ENCODE data around the gene SLC47A2.
A peak's percentile ranks its signal among the peaks of the same experiment; 100 is the strongest.

SLC47A2 gene

GRCh38 chr17:19753051-19753509, 36.7 kb upstream of the SLC47A2 start:
- TF ChIP-seq, protein P1, sequence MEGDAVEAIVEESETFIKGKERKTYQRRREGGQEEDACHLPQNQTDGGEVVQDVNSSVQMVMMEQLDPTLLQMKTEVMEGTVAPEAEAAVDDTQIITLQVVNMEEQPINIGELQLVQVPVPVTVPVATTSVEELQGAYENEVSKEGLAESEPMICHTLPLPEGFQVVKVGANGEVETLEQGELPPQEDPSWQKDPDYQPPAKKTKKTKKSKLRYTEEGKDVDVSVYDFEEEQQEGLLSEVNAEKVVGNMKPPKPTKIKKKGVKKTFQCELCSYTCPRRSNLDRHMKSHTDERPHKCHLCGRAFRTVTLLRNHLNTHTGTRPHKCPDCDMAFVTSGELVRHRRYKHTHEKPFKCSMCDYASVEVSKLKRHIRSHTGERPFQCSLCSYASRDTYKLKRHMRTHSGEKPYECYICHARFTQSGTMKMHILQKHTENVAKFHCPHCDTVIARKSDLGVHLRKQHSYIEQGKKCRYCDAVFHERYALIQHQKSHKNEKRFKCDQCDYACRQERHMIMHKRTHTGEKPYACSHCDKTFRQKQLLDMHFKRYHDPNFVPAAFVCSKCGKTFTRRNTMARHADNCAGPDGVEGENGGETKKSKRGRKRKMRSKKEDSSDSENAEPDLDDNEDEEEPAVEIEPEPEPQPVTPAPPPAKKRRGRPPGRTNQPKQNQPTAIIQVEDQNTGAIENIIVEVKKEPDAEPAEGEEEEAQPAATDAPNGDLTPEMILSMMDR (IDR thresholded peaks at IDR 0.05; ENCODE audit: control insufficient read depth, extremely low read depth, insufficient read depth), result no peak
- peak; percentile 62 for DNase-seq (ENCODE audit: low read depth)
- no peak overlapping the region for H3K4me3 ChIP-seq (ENCODE audit: low read depth, low read length)

DNA sequence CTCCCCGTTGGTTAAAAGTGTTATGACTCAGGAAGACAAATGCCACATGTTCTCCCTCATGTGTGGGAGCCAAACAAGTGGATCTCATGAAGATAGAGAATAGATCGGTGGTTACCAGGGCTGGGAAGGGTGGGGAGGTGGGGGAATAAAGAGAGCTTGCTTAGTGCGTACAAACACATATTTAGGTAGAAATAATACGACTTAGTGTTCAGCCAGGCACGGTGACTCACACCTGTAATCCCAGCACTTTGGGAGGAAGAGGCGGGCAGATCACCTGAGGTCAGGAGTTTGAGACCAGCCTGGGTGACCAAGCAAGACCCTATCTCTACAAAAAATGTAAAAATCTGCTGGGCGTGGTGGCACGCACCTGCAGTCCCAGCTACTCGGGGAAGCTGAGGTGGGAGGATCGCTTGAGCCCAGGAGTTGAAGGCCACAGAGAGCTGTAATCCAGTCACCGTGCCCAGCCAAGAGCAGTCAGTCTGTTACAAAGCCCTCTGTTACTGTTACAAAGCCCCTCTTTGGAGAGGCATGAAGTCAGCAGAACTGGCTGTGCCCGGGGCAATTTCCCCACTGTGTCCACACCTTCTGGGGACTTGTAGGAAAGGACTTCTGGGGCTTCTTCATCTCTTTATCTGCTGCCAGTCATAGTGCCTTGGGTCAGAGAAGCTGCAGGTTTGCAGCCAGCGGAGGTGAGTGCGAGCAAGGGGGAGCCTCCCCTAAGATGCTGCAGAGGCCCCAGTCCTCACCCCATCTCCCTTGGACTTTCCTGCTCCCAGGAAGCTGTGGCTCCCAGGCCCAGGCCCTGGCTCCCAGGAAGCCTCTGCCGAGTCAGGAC, 36.0 kb upstream of the SLC47A2 start:
- TF ChIP-seq, protein P1 (IDR thresholded peaks at IDR 0.05; ENCODE audit: control insufficient read depth, extremely low read depth, insufficient read depth), result no peak
- H3K4me3 ChIP-seq (ENCODE audit: low read depth, low read length), result no peak overlapping the region
- no peak for DNase-seq (ENCODE audit: low read depth)

DNA sequence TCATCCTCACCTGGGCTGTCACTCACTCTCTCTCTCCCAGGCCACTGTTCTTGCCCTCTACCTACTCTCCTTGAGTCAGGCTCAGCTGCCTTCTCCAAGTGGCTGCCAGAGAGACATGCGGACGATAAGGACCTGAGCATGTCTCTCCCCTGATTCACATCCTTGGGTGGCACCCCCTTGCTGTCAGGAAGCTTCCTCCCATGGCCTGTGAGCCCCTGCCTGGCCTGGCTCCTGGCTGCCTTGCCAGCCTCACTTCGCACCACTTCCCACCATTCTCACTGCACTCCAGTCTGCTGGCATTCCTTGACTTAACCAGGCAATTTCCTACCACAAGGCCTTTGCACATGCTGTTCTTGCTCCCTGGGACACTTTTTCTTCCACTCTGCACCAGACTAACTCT, 34.5 kb upstream of the SLC47A2 start:
- TF ChIP-seq, protein P1 (IDR thresholded peaks at IDR 0.05; ENCODE audit: control insufficient read depth, extremely low read depth, insufficient read depth), result no peak
- H3K4me3 ChIP-seq (ENCODE audit: low read depth, low read length), result no peak overlapping the region
- DNase-seq (ENCODE audit: low read depth), result no peak

GRCh38 chr17:19750020-19750572, 33.7 kb upstream of the SLC47A2 start:
- no peak for DNase-seq (ENCODE audit: low read depth)
- no peak overlapping the region for H3K4me3 ChIP-seq (ENCODE audit: low read depth, low read length)
- TF ChIP-seq, protein P1 (IDR thresholded peaks at IDR 0.05; ENCODE audit: control insufficient read depth, extremely low read depth, insufficient read depth), result no peak

- H3K4me3 ChIP-seq (ENCODE audit: low read depth, low read length), result no peak overlapping the region
- no peak for DNase-seq (ENCODE audit: low read depth)
- TF ChIP-seq, protein P1 (IDR thresholded peaks at IDR 0.05; ENCODE audit: control insufficient read depth, extremely low read depth, insufficient read depth), result no peak
These were observed 32.4 kb upstream of the SLC47A2 start for GRCh38 chr17:19748807-19749193.

DNA sequence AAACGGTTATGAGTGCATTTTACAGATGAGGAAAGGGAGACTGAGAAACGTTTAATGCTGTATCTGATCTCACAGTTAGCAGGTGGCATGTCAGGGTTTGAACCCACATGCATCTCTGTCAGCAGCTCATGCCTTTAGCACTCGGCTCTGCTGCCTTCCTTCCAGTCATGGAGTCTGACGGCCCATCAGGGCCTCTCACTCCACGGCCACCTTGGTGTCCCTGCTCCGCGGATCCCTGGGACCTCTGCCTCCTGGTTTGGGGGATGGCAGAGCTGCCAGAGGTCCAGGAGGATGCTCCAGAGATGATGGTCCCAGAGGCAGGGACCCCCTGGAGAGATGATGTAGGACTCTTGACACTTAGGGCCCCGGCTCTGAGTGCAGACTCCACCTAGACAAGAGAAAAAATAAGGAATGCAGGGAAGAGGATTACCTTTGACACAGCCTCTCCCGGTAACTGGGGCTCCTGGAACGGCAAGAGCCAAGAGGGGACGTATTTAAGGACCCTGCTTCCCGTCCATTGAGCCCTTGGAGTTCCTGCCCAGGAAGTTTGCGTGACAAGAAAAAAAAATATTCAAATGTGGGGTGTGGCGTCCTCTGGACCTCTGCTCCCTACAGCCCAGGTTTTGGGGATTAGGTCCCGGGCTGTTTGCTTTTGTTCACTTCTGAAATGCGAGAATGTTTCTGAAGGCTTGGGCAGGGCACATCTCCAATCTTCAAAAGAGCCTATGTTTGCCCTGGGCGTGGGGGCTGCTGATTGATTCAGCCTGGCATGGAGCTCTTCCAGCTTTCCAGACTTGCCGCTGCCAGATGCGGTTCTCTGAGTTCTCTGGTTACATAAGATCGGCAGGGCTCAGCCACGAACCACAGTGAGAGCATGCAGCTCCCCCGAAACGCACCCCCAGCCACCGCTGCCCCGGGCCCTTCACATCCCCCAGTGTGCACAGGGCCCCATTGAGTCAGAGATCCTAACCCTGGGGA, 31.7 kb upstream of the SLC47A2 start, which contains the start of gene ALDH3A1:
Gene ALDH3A1 (minus strand): TSS at position 470 of the 978 bp plus-strand sequence. CDS start 3,169 bp downstream, outside the sequence.
- no peak within 1 kb of the TSS for H3K4me3 ChIP-seq (ENCODE audit: low read depth, low read length)
- no peak for DNase-seq (ENCODE audit: low read depth)
- TF ChIP-seq, protein P1 (IDR thresholded peaks at IDR 0.05; ENCODE audit: control insufficient read depth, extremely low read depth, insufficient read depth), result no peak
